Cardiac muscle cell (in vitro differentiated cells and primary cell): Measurements from ENCODE around the gene DCAF10. TPM values are rescaled to one million over a fixed set of nuclear protein-coding genes. Genes with fewer than 3 reads are reported as not detected.
"Not testable (repeated sequence)": the region's sequence is repeated elsewhere in the genome, so short reads cannot be mapped to it uniquely, and the experiment has no call there.

Experiments
- DNase-seq, 2 donors: peaks; one replicate each; pipeline versions ENCODE4 v3.0.0 to v3.0.0-alpha.2; 2010 to 2017; ENCODE audit warnings: low read depth in 1 of 2, low spot score in 1 of 2
- H3K27ac ChIP-seq: fragments of 200-600 bp; sonication (generic); 2 replicates; pipeline ENCODE4 v1.5.1; 2016
- H3K27me3 ChIP-seq: fragments of 200-600 bp; sonication (generic); 2 replicates; pipeline ENCODE4 v1.6.0; 2016; ENCODE audit warnings: control low read depth
- H3K36me3 ChIP-seq: fragments of 200-600 bp; sonication (generic); 2 replicates; pipeline ENCODE4 v1.5.1; 2016; ENCODE audit warnings: control low read depth
- H3K4me1 ChIP-seq: fragments of 200-600 bp; sonication (generic); 2 replicates; pipeline ENCODE4 v1.8.1; 2017; ENCODE audit warnings: low read depth, mild to moderate bottlenecking, mixed run types
- H3K4me3 ChIP-seq: fragments of 200-600 bp; sonication (generic); 2 replicates; pipeline ENCODE4 v1.5.1; 2016; ENCODE audit warnings: mild to moderate bottlenecking
- H3K9me3 ChIP-seq: fragments of 200-600 bp; sonication (generic); 2 replicates; pipeline ENCODE4 v1.5.1; 2017; ENCODE audit warnings: low read depth, mild to moderate bottlenecking, control low read depth
- polyA plus RNA-seq: library from polyadenylated mRNA; unstranded; fragments of >200 nt; fragmentation: Nextera tagmentation; extraction: Ambion mirVana; gene quantifications from 2 replicates; pipeline ENCODE4 v1.2.1, GENCODE V29; 2016
- total RNA-seq: library from RNA; depleted of rRNA; stranded (reverse); fragments of >200 nt; gene quantifications from 2 replicates; pipeline ENCODE4 v1.2.3, GENCODE V29; 2016
- TF ChIP-seq, protein P1 (sequence below): IDR thresholded peaks from 2 replicates; pipeline ENCODE4 v1.5.1; 2012; ENCODE audit warnings: low read depth, mild to moderate bottlenecking, low read length

Gene DCAF10
- total and polyA plus RNA-seq, 2 experiments from 2014 or later, result 22.9 to 23.1 TPM

DNA sequence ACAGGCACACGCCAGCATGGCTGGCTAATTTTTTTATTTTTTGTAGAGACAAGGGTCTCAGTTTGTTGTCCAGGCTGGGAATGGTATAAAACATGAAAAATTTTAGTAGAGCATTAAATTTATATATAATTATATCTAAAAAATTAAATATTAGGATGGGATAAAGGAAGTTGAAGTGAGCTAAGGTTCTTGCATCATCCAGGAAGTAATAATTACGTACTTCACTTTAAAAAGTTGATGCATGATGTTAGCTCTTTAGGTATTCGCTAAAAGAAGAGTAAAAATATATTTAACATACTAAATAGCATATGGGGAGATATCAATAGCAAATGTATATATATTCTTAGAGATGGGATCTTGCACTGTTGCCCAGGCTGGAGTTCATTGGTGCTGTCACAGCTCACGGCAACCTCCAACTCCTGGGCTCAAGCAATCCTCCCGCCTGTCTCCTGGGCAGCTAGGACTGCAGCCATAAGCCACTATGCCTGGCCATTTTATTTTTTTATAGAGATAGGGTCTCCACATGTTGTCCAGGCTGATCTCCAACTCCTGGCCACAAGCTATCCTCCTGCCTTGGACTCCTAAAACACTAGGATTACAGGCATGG, 12.3 kb downstream of the DCAF10 start:
- Histone ChIP-seq H3K36me3 (no peaks in the 10 kb centered on the region), H3K27me3 (no peaks in the 10 kb centered on the region), H3K27ac (no peak overlapping the region), H3K4me3 (no peak overlapping the region), H3K9me3 (no peaks in the 10 kb centered on the region), H3K4me1 (no peaks in the 10 kb centered on the region)
- TF ChIP-seq, protein P1, sequence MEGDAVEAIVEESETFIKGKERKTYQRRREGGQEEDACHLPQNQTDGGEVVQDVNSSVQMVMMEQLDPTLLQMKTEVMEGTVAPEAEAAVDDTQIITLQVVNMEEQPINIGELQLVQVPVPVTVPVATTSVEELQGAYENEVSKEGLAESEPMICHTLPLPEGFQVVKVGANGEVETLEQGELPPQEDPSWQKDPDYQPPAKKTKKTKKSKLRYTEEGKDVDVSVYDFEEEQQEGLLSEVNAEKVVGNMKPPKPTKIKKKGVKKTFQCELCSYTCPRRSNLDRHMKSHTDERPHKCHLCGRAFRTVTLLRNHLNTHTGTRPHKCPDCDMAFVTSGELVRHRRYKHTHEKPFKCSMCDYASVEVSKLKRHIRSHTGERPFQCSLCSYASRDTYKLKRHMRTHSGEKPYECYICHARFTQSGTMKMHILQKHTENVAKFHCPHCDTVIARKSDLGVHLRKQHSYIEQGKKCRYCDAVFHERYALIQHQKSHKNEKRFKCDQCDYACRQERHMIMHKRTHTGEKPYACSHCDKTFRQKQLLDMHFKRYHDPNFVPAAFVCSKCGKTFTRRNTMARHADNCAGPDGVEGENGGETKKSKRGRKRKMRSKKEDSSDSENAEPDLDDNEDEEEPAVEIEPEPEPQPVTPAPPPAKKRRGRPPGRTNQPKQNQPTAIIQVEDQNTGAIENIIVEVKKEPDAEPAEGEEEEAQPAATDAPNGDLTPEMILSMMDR, result no peak
- DNase-seq, result no peak

DNA sequence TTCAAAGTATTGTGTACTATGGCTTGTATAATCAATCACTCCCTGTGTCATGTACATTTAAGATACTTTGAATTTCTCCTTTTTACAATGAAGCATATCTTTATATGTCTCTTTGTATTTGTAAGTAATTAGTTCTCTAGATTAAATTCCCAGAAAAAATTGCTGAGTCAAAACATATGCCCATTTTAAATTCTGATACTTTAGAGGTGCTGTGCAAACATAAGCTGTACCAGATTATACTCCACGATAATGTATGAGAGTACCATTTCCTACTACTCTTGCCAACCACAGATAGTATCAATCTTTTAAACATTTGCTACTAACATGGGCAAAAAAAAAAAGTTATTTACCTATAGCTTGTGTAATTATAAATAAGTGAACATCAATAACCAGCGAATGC, 18.3 kb downstream of the DCAF10 start:
- TF ChIP-seq, protein P1, result no peak
- Histone ChIP-seq H3K27me3 (no peaks in the 10 kb centered on the region), H3K4me1 (no peaks in the 10 kb centered on the region), H3K27ac (no peak overlapping the region), H3K4me3 (no peak overlapping the region), H3K9me3 (no peaks in the 10 kb centered on the region), H3K36me3 (peaks cover 13% of the 10 kb centered on the region)
- DNase-seq, result no peak

DNA sequence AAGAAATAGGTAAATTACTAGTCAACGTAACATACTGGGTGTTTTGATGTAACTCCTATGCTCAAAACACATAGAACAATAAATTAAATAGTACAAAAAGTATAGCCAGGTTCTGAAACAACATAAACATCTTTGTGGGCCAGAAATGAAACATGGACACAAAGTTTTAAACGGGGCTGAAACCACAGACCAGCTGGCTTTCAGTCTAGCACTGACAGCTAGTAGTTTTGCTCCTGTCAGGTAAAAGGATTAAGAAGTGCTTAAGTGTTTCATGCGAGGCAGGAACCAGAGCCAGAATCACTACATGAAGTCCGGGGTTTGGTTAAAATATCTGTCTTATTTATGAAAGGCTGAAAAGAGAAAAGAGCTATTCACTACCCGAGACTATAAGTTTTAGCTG, 19.5 kb downstream of the DCAF10 start:
- Histone ChIP-seq H3K4me3 (no peak overlapping the region), H3K4me1 (no peaks in the 10 kb centered on the region), H3K27ac (no peak overlapping the region), H3K9me3 (no peaks in the 10 kb centered on the region), H3K27me3 (no peaks in the 10 kb centered on the region), H3K36me3 (peaks cover 15% of the 10 kb centered on the region)
- TF ChIP-seq, protein P1, result no peak
- no peak for DNase-seq

DNA sequence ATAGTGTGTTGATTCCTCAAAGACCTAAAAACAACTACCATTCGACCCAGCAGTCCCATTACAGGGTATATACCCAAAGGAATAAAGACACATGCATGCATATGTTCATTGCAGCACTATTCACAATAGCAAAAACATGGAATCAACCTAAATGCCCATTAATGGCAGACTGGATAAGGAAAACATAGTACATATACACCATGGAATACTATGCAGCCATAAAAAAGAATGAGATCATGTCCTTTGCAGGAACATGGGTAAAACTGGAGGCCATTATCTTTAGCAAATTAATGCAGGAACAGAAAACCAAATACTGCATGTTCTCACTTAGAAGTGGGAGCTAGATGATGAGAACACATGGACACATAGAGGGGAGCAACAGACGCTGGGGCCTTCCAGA, 24.6 kb downstream of the DCAF10 start:
- not testable (repeated sequence) for H3K4me1 ChIP-seq, H3K27me3 ChIP-seq, DNase-seq, H3K27ac ChIP-seq, H3K9me3 ChIP-seq, H3K4me3 ChIP-seq
- peaks cover 14% of the 10 kb centered on the region for H3K36me3 ChIP-seq

DNA sequence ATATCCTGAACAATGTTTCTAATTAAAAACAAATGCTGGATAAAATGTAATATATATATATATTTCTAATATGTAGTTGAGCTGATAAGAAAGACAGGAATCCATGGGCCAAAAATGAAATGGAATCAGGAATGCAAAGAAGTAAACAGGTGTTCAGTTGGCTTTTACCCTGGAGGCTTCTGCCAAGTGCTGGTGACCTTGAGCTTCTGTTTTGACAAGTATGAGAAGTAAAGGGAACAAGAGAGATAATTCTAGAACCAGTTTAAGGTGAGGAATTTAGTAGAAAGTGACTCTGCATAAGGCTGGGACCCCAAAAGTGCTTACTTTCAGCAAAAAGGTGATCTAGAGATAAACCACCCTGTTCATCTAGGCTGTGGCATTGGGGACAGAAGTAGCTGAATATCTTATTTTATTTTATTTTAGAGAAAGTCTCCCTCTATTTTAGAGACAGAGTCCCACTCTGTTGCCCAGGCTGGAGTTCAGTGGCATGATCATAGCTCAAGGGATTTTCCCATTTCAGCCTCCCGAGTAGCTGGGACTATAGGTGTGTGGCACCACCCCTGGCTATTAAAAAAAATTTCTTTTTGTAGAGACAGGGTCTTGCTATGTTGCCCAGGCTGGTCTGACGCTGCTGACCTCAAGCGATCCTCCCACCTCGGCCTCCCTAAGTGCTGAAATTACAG, 27.0 kb downstream of the DCAF10 start:
- DNase-seq, result no peak
- Histone ChIP-seq H3K36me3 (peaks cover 10% of the 10 kb centered on the region), H3K27me3 (no peaks in the 10 kb centered on the region), H3K9me3 (no peaks in the 10 kb centered on the region), H3K4me1 (no peaks in the 10 kb centered on the region), H3K4me3 (no peak overlapping the region), H3K27ac (no peak overlapping the region)
- TF ChIP-seq, protein P1, result no peak

DNA sequence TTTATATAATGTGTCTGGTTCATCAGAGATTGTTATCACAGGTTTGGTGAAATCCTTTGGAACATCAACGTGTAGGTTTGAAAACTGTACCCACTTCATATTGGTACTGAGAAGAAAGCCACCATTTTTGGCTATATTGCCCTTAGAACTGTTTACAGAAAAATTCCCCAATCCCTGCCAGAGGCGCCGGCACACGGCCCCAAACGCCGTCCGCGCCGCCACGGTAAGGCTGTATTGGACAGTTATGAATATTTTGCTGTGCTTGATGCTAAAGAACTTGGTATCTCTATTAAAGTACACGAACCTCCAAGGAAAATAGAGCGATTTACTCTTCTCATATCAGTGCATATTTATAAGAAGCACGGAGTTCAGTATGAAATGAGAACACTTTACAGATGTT, 35.2 kb downstream of the DCAF10 start:
- DNase-seq, result no peak
- Histone ChIP-seq H3K4me1 (peaks cover 8% of the 10 kb centered on the region), H3K9me3 (no peaks in the 10 kb centered on the region), H3K36me3 (peaks cover 3% of the 10 kb centered on the region), H3K27me3 (no peaks in the 10 kb centered on the region), H3K4me3 (no peak overlapping the region), H3K27ac (no peak overlapping the region)
- TF ChIP-seq, protein P1, result no peak
